GM23248 (cell line): ENCODE data around the gene PIP4K2A. TPM values are rescaled to one million over a fixed set of nuclear protein-coding genes. Genes with fewer than 3 reads are reported as not detected.

ENCODE experiments used
- DNase-seq: peaks from one replicate; pipeline ENCODE4 v3.0.0-alpha.2; 2015
- H2AFZ ChIP-seq: fragments of 200-600 bp; sonication (generic); 2 replicates; pipeline ENCODE4 v1.6.1; 2016; ENCODE audit warnings: antibody characterized with exemption
- H3F3A ChIP-seq: fragments of 200-600 bp; sonication (generic); 2 replicates; pipeline ENCODE4 v1.6.1; 2016; ENCODE audit warnings: mild to moderate bottlenecking, antibody characterized with exemption, mixed run types; ENCODE audit not compliant: insufficient read depth
- H3K27ac ChIP-seq: fragments of 200-600 bp; sonication (generic); 2 replicates; pipeline ENCODE4 v1.5.1; 2016; ENCODE audit warnings: mild to moderate bottlenecking
- H3K27me3 ChIP-seq: fragments of 200-600 bp; sonication (generic); replicated peaks from 2 replicates; pipeline ENCODE4 v1.6.1; 2016; ENCODE audit warnings: mild to moderate bottlenecking; ENCODE audit not compliant: insufficient read depth
- H3K36me3 ChIP-seq: fragments of 200-600 bp; sonication (generic); 2 replicates; pipeline ENCODE4 v1.6.1; 2016; ENCODE audit warnings: low read depth, mild to moderate bottlenecking
- H3K4me1 ChIP-seq: fragments of 200-600 bp; sonication (generic); 2 replicates; pipeline ENCODE4 v1.6.1; 2016; ENCODE audit warnings: mild to moderate bottlenecking; ENCODE audit not compliant: insufficient read depth
- H3K4me2 ChIP-seq: fragments of 200-600 bp; sonication (generic); one replicate; pipeline ENCODE4 v1.6.1; 2016; ENCODE audit warnings: mild to moderate bottlenecking; ENCODE audit not compliant: unreplicated experiment
- H3K4me3 ChIP-seq: fragments of 200-600 bp; sonication (generic); 2 replicates; pipeline ENCODE4 v1.5.1; 2016; ENCODE audit warnings: mild to moderate bottlenecking
- H3K79me2 ChIP-seq: fragments of 200-600 bp; sonication (generic); 2 replicates; pipeline ENCODE4 v1.6.1; 2016; ENCODE audit warnings: mild to moderate bottlenecking; ENCODE audit not compliant: insufficient read depth
- H3K9ac ChIP-seq: fragments of 200-600 bp; sonication (generic); 2 replicates; pipeline ENCODE4 v1.6.1; 2016; ENCODE audit warnings: mild to moderate bottlenecking
- H3K9me2 ChIP-seq: fragments of 200-600 bp; sonication (generic); 2 replicates; pipeline ENCODE4 v1.6.1; 2016; ENCODE audit warnings: mixed run types, mild to moderate bottlenecking, moderate library complexity; ENCODE audit not compliant: insufficient read depth
- H3K9me3 ChIP-seq: fragments of 200-600 bp; sonication (generic); one replicate; pipeline ENCODE4 v1.6.1; 2017; ENCODE audit warnings: low read depth
- H4K20me1 ChIP-seq: fragments of 200-600 bp; sonication (generic); 2 replicates; pipeline ENCODE4 v1.6.0; 2016; ENCODE audit not compliant: insufficient read depth
- EZH2 ChIP-seq: fragments of 200-600 bp; sonication (generic); IDR thresholded peaks from 2 replicates; pipeline ENCODE4 v1.6.1; 2018; ENCODE audit warnings: antibody characterized with exemption, mild to moderate bottlenecking; ENCODE audit not compliant: insufficient read depth, poor library complexity, severe bottlenecking
- EZH2phosphoT487 ChIP-seq: fragments of 200-600 bp; sonication (generic); IDR thresholded peaks from 2 replicates; pipeline ENCODE4 v1.6.1; 2018; ENCODE audit warnings: antibody characterized with exemption, moderate library complexity, mild to moderate bottlenecking, low read depth; ENCODE audit not compliant: insufficient read depth
- WGBS, 2 experiments: methylation state at CpG; one replicate each; pipeline ENCODE4 v1.1.6; 2015 to 2017; ENCODE audit warnings: low lambda C conversion rate in 2 of 2, low coverage in 1 of 2; ENCODE audit errors: missing lambda C conversion rate in 2 of 2; 5-methylcytosine and 5-hydroxymethylcytosine counted together
- in situ Hi-C: fragments of 300-500 bp; cut with MboI; formaldehyde crosslinking; loops from 2 replicates; pipeline ENCODE4 v1.15.0; 2020
- polyA plus RNA-seq: library from polyadenylated mRNA; unstranded; fragments of >200 nt; fragmentation: Nextera tagmentation; extraction: Ambion mirVana; gene quantifications from 2 replicates; pipeline ENCODE4 v1.2.1, GENCODE V29; 2016
- total RNA-seq: library from RNA; depleted of rRNA; stranded (reverse); fragments of >200 nt; shearing (Covaris generic); gene quantifications from 2 replicates; pipeline ENCODE4 v1.2.3, GENCODE V29; 2014

The PIP4K2A gene
- total and polyA plus RNA-seq, 2 experiments from 2014 or later, result 19.8 to 26.9 TPM

DNA sequence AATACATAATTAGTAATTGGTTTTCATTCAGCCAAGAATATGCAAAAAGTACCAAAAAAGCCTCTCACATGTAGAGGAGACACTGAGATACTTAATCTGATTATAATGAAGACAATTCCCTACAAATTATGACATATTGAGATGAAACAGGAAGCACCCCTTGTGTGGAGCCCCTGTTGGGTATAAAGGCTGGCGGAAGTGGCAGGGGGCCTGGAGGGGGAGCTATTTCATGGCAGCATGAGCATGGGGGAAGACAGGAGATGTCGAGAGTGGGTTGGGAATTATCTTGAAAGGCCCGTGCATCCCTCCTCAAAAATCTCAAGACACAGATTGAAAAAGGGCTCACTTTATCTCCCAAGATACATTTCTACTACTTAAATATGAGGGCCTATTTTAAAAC lies 96.9 kb downstream of the PIP4K2A start:
- Histone ChIP-seq H3K4me1 (peaks cover 52% of the 10 kb centered on the region), H4K20me1 (no peaks in the 10 kb centered on the region), H3K9ac (no peak overlapping the region), H3K4me2 (no peak overlapping the region), H3K9me2 (no peaks in the 10 kb centered on the region), H3F3A (peaks cover 41% of the 10 kb centered on the region), H3K79me2 (peaks cover 72% of the 10 kb centered on the region), H2AFZ (no peak overlapping the region), H3K36me3 (no peaks in the 10 kb centered on the region), H3K27ac (no peak overlapping the region), H3K9me3 (no peaks in the 10 kb centered on the region), H3K27me3 (no peaks in the 10 kb centered on the region), H3K4me3 (no peak overlapping the region)
- in situ Hi-C loops, result no loop called here
- no peak for DNase-seq
- WGBS, 2 experiments, result 88% methylated on average over 3 of the region's 3 CpGs
- TF ChIP-seq EZH2 (no peak), EZH2phosphoT487 (no peak)

DNA sequence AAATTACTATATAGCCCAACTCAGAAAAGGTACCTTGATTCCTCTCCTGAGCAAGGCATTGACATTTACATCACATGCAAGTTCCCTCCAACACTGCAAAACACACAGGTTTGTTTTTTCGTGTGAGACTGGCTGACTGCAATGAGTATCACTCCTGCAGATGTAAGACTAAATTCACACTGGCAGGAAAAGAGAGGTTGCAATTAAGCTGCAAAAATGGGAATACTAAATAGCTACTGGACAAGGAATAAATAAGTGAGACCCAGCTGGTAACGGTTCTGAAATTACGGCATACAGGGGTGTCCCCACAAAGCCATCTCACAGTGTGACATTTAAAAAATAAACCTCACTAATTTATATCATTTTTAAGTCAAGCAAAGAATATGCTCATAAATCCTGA lies 97.3 kb downstream of the PIP4K2A start:
- Histone ChIP-seq H3K9me2 (no peaks in the 10 kb centered on the region), H3K27me3 (no peaks in the 10 kb centered on the region), H3K4me2 (no peak overlapping the region), H3K9ac (no peak overlapping the region), H4K20me1 (no peaks in the 10 kb centered on the region), H3K27ac (no peak overlapping the region), H2AFZ (no peak overlapping the region), H3K36me3 (no peaks in the 10 kb centered on the region), H3K9me3 (no peaks in the 10 kb centered on the region), H3K4me1 (peaks cover 52% of the 10 kb centered on the region), H3K79me2 (peaks cover 72% of the 10 kb centered on the region), H3K4me3 (no peak overlapping the region), H3F3A (peaks cover 38% of the 10 kb centered on the region)
- 95 to 98% methylated on average over 3 of the region's 3 CpGs for WGBS, 2 experiments
- in situ Hi-C loops, result no loop called here
- TF ChIP-seq EZH2phosphoT487, result no peak
- TF ChIP-seq EZH2, result no peak
- DNase-seq, result no peak

DNA sequence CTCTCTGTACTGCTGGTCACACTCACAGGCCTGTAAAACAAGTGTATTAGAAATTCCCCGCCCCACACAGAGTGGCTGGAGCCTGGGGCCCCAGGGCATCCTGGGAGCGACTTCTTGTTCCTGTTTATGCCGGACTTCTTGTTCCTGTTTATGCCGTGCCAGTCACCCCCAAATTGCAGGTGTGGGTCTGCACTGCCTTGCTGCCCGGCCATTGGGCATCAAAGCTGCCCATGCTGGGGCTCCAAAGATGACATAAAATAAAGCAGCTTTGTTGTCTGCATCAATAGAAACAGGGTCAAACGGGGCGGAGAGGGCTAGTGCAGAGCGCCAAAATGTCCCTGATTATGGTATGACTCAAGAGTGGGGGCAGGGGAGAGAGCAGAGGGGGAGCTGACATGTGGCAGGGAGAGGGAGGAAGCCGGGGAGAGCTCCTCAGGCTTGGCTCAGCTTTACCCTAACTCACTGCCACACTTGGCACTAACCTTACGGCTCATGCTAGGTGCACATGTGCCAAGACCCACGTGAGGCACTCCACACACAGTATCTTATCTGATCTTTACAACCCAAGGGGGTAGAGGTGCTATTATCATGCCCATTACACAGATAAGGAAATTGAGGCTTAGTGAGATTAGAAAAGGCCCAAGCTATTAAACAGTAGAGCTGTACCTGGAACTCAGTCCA lies 98.4 kb downstream of the PIP4K2A start:
- H3K79me2 ChIP-seq, result peaks cover 70% of the 10 kb centered on the region
- no peaks in the 10 kb centered on the region for H3K36me3 ChIP-seq
- H3K9me3 ChIP-seq, result no peaks in the 10 kb centered on the region
- no peak overlapping the region for H3K9ac ChIP-seq
- H3F3A ChIP-seq, result peaks cover 38% of the 10 kb centered on the region
- no peak overlapping the region for H2AFZ ChIP-seq
- H4K20me1 ChIP-seq, result no peaks in the 10 kb centered on the region
- no peak for DNase-seq
- in situ Hi-C loops, result no loop called here
- H3K4me3 ChIP-seq, result no peak overlapping the region
- no peak overlapping the region for H3K4me2 ChIP-seq
- no peaks in the 10 kb centered on the region for H3K9me2 ChIP-seq
- H3K27ac ChIP-seq, result no peak overlapping the region
- TF ChIP-seq EZH2phosphoT487 (no peak), EZH2 (no peak)
- no peaks in the 10 kb centered on the region for H3K27me3 ChIP-seq
- peaks cover 46% of the 10 kb centered on the region for H3K4me1 ChIP-seq
- WGBS, 2 experiments, result 77 to 81% methylated on average over 10 to 11 of the region's 11 CpGs

DNA sequence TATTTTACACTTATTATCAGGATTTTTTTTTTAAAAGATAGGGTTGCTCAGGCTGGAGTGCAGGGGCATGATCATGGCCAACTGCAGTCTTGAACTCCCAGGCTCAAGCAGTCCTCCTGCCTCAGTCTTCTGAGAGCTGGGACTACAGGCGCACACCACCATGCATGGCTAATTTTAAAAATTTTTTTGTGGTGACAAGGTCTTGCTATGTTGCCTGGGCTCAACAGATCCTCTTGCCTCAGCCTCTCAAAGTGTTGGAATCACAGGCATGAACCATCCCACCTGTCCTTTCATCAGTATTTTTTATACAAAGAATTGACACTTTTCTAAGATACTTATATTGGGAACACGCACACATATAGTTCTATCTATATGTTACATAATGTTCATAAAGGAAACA lies 99.3 kb downstream of the PIP4K2A start:
- no peak overlapping the region for H3K9ac ChIP-seq
- peaks cover 39% of the 10 kb centered on the region for H3K4me1 ChIP-seq
- peaks cover 35% of the 10 kb centered on the region for H3F3A ChIP-seq
- H3K4me2 ChIP-seq, result no peak overlapping the region
- H2AFZ ChIP-seq, result no peak overlapping the region
- peaks cover 75% of the 10 kb centered on the region for H3K79me2 ChIP-seq
- no peak overlapping the region for H3K4me3 ChIP-seq
- WGBS, 2 experiments, result 95 to 99% methylated on average over 2 of the region's 2 CpGs
- H3K27me3 ChIP-seq, result no peaks in the 10 kb centered on the region
- no peaks in the 10 kb centered on the region for H3K9me3 ChIP-seq
- no peaks in the 10 kb centered on the region for H3K9me2 ChIP-seq
- DNase-seq, result no peak
- H3K27ac ChIP-seq, result no peak overlapping the region
- no peaks in the 10 kb centered on the region for H4K20me1 ChIP-seq
- TF ChIP-seq EZH2 (no peak), EZH2phosphoT487 (no peak)
- no peaks in the 10 kb centered on the region for H3K36me3 ChIP-seq
- in situ Hi-C loops, result no loop called here
